SK-N-MC (cell line): ENCODE measurements around the gene LRRC9.

Experiments used
- DNase-seq: peaks from one replicate; pipeline ENCODE4 v3.0.0-alpha.2; 2011; ENCODE audit warnings: low read depth, low spot score
- H3K27ac ChIP-seq: fragments of 200-600 bp; sonication (generic); 2 replicates; pipeline ENCODE4 v1.5.1; 2016; ENCODE audit warnings: mixed run types
- H3K36me3 ChIP-seq: fragments of 200-600 bp; sonication (generic); 2 replicates; pipeline ENCODE4 v1.6.1; 2017; ENCODE audit warnings: antibody characterized with exemption, low read length, mixed read lengths; ENCODE audit not compliant: insufficient read depth
- H3K4me3 ChIP-seq: fragments of 200-600 bp; sonication (generic); 2 replicates; pipeline ENCODE4 v1.5.1; 2016
- H3K9ac ChIP-seq: fragments of 200-600 bp; sonication (generic); 2 replicates; pipeline ENCODE4 v1.8.0; 2017; ENCODE audit warnings: mixed run types, mixed read lengths; ENCODE audit not compliant: insufficient read length
- H3K9me3 ChIP-seq: fragments of 200-600 bp; sonication (generic); 2 replicates; pipeline ENCODE4 v1.6.1; 2017; ENCODE audit warnings: low read depth, mild to moderate bottlenecking, antibody characterized with exemption, low read length, moderate library complexity, mixed read lengths
- EZH2 ChIP-seq: fragments of 200-600 bp; sonication (generic); IDR thresholded peaks from one replicate; pipeline ENCODE4 v1.6.1; 2017; ENCODE audit warnings: antibody characterized with exemption
- FOXP2 ChIP-seq: optimal IDR thresholded peaks from 2 replicates; pipeline ENCODE3; 2011; ENCODE audit warnings: mild to moderate bottlenecking, moderate library complexity; ENCODE audit not compliant: insufficient read depth; ENCODE audit errors: extremely low read length, control extremely low read depth
- POLR2AphosphoS5 ChIP-seq: IDR thresholded peaks from 2 replicates; pipeline ENCODE4 v1.6.1; 2012; ENCODE audit warnings: mild to moderate bottlenecking, low read depth, low read length, borderline replicate concordance

Gene LRRC9

DNA sequence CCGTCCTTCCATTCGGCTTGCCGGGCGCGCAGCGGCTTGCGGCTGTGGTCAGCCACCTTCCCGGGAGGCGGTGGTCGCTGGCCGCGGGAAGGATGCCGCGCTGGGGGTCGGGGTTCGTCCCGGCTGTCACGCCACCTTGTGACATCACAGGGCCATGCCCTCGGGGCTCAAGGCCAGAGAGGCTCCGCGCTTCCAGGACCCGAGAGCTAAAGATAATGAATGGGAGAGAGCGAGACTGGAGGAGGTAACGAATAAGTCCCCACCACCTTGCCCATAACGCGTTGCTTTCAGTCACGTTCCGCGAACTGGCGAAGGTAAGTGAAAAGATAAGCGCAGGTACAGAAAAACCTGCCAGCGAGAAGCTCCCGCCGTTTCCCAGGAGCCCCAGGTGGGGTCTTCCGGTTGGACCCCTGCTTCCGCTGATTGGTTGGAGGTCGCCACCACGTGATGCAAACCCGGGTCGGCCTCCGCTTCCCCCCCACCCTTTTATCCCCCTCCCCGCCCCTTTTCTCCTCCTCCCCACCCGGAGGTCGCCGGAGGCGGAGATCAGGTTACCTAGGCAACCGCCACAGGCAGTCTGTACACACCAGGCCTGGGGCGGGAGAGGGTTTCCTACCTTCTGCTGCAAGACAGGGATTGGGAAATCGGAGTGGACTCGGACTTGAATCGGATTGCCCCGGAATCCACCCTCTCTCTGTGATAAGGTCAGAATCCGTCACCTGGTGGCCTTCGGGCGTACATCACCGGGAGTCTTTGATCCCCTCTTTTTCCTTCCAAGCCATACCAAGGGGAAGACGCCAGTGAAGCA lies at the start of gene LRRC9:
TSS of gene LRRC9 (plus strand) at position 575 of the 808 bp plus-strand sequence.
- Histone ChIP-seq H3K36me3 (no peaks in the 10 kb centered on the region), H3K27ac (no peak within 1 kb of the TSS), H3K4me3 (peak within 1 kb of the TSS; percentile 90), H3K9ac (peak within 1 kb of the TSS; percentile 66), H3K9me3 (no peaks in the 10 kb centered on the region)
- no peak for DNase-seq
- TF ChIP-seq EZH2 (no peak), FOXP2 (no peak), POLR2AphosphoS5 (peak; percentile 46; the same call in 1 of the 2 replicates)

DNA sequence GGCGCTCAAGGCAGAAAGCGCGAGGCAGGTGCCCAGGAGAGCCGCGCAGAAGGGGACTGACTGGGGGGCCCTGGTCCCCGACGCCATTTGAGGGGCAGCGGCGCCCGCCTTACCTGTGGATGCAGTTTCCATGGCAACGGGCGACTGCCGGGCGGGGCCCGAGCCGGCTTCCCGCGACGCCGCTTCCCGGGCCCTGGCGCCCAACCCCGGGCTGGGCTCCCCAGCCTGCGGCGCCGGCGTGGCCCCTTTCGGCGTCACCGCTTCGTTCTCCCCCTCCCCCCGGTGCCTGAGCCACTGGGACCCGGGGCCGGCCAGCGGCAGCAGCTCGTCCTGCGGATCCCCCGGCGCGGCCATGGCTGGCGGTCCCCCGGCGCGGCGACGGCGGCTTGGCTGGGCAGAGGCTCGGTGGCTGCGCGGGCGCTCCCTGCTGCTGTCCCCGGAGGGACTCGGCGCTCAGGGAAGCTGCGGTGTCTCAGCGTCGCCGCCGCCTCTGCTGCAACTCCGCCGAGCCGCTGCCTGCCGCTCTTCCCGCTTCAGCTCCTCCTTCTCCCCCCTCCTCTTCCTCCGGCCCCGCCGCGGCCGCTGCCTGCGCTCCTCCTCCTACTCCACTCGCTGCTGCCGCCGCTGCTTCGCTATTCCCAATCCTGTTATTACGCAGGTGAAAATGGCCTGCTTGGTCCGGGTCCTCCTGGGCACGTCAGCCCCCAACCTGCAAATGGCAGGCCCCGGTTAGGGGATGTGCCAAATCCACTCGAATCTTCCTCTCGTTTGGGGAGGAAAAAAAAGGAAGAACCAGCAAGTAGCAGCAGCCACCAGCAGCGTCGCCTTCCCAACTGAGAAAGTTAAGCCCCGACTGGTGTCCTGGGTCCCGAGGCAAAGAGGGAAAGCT lies 49.4 kb upstream of the LRRC9 start, which contains the start of gene RTN1:
TSS of gene RTN1 (minus strand) at position 500 of the 889 bp plus-strand sequence. CDS start at position 354, 146 bp downstream.
- no peak for DNase-seq
- Histone ChIP-seq H3K36me3 (no peaks in the 10 kb centered on the region), H3K27ac (no peak within 1 kb of the TSS), H3K9ac (peak within 1 kb of the TSS; percentile 33), H3K4me3 (peak within 1 kb of the TSS; percentile 89), H3K9me3 (no peaks in the 10 kb centered on the region)
- TF ChIP-seq EZH2 (no peak), POLR2AphosphoS5 (no peak), FOXP2 (no peak)

DNA sequence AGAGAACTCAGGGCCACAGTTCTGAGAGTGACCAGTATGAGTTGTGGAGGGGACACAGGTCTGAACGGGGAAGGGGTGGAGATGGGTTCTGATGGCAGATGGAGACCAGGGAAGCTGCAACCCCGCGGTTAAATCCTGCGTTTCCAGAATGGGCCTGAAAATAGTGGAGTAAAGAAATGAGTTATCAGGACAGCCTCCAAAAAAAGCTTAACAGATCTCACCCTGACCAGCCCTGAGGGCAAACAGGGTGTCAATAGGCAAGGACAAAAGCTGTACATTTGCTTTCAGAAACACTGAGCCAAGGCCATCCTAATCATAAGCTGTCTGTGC lies 48.8 kb upstream of the LRRC9 start:
- TF ChIP-seq POLR2AphosphoS5 = no peak
- TF ChIP-seq EZH2 = no peak
- no peak for TF ChIP-seq FOXP2
- Histone ChIP-seq H3K9ac (peak overlapping the region; percentile 33), H3K4me3 (peak overlapping the region; percentile 89), H3K27ac (no peak overlapping the region), H3K36me3 (no peaks in the 10 kb centered on the region), H3K9me3 (no peaks in the 10 kb centered on the region)
- no peak for DNase-seq

DNA sequence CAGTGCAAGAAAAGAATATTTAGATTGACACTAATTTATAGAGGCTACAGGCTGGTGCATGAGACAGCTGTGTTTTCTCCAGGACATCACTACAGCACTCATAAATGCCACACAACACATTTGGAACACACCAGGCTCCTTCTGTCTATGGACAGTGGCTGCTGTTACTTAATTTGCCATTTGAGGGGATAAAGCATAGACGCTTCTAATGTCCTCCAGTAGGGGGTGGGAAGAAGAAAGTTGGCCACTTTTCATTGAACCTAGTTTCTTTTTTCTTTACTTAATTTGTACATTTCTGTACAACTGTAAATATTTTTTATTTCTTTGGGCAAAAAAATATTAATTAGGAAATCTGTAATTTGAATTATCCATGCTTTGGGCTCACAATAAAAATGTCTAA lies 37.0 kb upstream of the LRRC9 start:
- Histone ChIP-seq H3K4me3 (no peak overlapping the region), H3K36me3 (no peaks in the 10 kb centered on the region), H3K27ac (no peak overlapping the region), H3K9me3 (no peaks in the 10 kb centered on the region), H3K9ac (no peak overlapping the region)
- DNase-seq = no peak
- TF ChIP-seq EZH2 = no peak
- no peak for TF ChIP-seq FOXP2
- TF ChIP-seq POLR2AphosphoS5 = no peak

DNA sequence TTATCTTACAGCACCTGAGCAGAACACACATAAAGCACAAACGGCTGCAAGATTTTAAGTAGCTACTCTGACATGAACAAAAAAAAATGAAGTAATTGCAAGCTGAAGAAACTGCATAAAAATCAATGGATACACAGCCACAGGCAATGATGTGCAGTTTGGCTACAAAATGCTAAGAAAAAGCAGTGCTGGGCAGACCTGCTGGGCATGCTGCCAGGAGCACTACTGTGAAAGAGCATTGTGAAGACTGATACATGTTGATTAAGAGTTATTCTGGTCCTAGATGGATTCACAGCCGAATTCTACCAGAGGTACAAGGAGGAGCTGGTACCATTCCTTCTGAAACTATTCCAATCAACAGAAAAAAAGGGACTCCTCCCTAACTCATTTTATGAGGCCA lies 29.3 kb upstream of the LRRC9 start:
- no peak overlapping the region for H3K9ac ChIP-seq
- TF ChIP-seq POLR2AphosphoS5 (no peak), EZH2 (no peak), FOXP2 (no peak)
- no peaks in the 10 kb centered on the region for H3K36me3 ChIP-seq
- no peak overlapping the region for H3K27ac ChIP-seq
- no peaks in the 10 kb centered on the region for H3K9me3 ChIP-seq
- no peak for DNase-seq
- no peak overlapping the region for H3K4me3 ChIP-seq

DNA sequence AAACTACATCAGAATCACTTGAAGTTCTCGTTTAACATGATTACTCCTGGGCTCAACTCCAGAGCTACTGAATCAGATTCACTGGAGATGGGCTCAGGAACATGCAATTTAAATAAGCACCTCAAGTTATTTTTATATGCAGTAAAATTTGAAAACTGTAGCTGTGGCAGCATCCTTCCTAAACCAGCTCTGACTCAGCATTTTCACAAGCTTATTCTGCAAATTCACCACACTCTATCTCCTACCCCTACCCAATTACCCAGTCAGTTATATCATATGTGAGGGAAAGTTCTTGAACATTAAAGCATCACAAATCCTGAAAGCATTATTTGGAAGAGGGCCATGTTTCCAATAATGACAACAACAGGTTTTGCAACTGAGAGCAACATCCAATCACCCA lies 24.2 kb upstream of the LRRC9 start:
- Histone ChIP-seq H3K36me3 (no peaks in the 10 kb centered on the region), H3K27ac (no peak overlapping the region), H3K9me3 (no peaks in the 10 kb centered on the region), H3K9ac (no peak overlapping the region), H3K4me3 (no peak overlapping the region)
- no peak for DNase-seq
- no peak for TF ChIP-seq FOXP2

DNA sequence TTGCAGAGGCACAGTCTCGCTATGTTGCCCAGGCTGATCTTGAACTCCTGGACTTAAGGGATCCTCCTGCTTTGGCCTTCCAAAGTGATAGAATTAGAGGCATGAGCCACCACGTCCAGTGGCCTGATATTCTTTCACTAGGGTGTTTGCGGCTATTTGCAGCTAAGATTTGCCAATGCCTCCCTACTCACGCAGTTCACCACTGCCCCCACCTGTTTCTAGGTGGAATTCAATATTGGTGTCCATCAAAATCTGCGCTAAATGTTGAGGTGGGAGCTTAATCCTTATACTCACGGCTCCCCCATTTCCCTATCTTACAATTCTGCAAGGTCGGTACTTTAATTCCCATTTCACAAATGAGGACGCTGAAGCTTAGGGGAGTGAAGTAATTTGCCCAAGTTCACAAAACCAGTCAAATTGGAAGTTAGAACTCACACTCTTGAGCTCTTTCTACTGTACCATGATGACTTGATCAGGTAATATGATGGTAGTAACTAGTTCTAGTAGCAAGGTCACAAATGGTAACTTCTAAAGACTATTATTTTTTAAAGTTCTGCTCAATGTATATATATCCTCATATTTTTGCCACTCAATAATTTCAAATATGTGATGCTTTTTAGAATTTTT lies 22.1 kb upstream of the LRRC9 start:
- Histone ChIP-seq H3K4me3 (no peak overlapping the region), H3K9ac (no peak overlapping the region), H3K9me3 (no peaks in the 10 kb centered on the region), H3K27ac (no peak overlapping the region), H3K36me3 (no peaks in the 10 kb centered on the region)
- TF ChIP-seq POLR2AphosphoS5 (no peak), EZH2 (no peak), FOXP2 (no peak)
- DNase-seq = no peak

DNA sequence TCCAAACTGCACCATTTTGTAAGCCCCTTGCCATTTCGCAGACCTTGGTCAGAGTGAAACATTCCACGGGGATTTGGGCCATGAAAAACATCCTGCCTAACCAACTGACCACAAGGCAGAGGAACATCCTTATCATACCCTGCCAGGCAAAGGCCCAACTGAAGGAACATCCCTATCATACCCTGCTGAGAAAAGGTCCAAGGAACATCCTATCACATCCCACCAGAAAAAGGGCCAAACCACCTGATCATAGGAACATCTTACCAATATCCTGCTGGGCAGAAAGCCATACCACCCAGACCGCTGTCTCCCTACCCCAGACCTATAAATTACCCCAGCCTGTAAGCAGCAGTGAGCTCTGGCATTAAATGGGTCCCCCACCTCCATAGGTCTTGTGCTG lies 19.4 kb upstream of the LRRC9 start:
- H3K27ac ChIP-seq = no peak overlapping the region
- no peak for DNase-seq
- H3K9me3 ChIP-seq = no peaks in the 10 kb centered on the region
- no peaks in the 10 kb centered on the region for H3K36me3 ChIP-seq
- H3K4me3 ChIP-seq = no peak overlapping the region
- TF ChIP-seq EZH2 (no peak), POLR2AphosphoS5 (no peak), FOXP2 (no peak)
- H3K9ac ChIP-seq = no peak overlapping the region
